Measurements from ENCODE around the gene HOXC4.

Gene HOXC4

DNA sequence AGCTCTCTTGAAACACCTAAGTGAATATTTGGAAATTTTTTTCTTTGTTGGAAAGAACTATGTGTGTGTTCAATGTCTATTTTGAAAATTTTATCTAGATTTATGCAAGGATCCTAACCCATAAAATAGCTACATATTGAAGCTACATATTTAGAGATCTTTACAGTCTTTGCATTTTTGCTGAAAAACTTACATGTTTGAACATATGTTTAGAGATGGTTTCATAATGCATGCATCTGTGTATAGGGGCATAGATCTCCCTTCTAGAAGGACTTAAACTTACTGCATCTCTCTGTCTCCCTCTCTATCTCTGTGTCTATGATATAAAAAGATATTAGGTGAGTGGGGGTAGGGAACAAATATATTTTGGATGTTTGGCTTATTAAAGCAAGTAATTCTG is 8.2 kb upstream of the HOXC4 start:
- no peak overlapping the region for H3K4me3 ChIP-seq (ENCODE audit: low read depth, low read length)
- CTCF ChIA-PET = interaction anchor here (0.7 to 2.3 kb wide), 5 partner anchors 10 to 156 kb away, joined by 4 to 10 read pairs (median 4); partner anchors contain the start of gene HOXC5
- no peaks in the 10 kb centered on the region for H3K9me3 ChIP-seq (ENCODE audit: control insufficient read depth, insufficient read depth, low read depth, low read length)
- POLR2A ChIA-PET = interaction anchor here (0.6 to 2.0 kb wide), 2 partner anchors 9 to 28 kb away, joined by 5 to 15 read pairs; partner anchors contain the start of gene HOXC4
- H3K4me1 ChIP-seq (ENCODE audit: control insufficient read depth, insufficient read depth, low read length) = peaks cover 55% of the 10 kb centered on the region
- TF ChIP-seq, protein P1, sequence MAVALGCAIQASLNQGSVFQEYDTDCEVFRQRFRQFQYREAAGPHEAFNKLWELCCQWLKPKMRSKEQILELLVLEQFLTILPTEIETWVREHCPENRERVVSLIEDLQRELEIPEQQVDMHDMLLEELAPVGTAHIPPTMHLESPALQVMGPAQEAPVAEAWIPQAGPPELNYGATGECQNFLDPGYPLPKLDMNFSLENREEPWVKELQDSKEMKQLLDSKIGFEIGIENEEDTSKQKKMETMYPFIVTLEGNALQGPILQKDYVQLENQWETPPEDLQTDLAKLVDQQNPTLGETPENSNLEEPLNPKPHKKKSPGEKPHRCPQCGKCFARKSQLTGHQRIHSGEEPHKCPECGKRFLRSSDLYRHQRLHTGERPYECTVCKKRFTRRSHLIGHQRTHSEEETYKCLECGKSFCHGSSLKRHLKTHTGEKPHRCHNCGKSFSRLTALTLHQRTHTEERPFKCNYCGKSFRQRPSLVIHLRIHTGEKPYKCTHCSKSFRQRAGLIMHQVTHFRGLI (tag by site-specific recombination; IDR thresholded peaks at IDR 0.05) = no peak
- TF ChIP-seq ZNF514 (tag by site-specific recombination; IDR thresholded peaks at IDR 0.05) (no peak), ZBTB48 (tag by site-specific recombination; IDR thresholded peaks at IDR 0.05) (no peak)
- no peak overlapping the region for H3K27ac ChIP-seq (ENCODE audit: extremely low read depth, low read depth, low read length)
- peaks cover 7 to 36% of the 10 kb centered on the region in 2 experiments for H3K36me3 ChIP-seq (ENCODE audit: control insufficient read depth in 2 of 2, insufficient read depth in 1 of 2, low read length in 2 of 2)

DNA sequence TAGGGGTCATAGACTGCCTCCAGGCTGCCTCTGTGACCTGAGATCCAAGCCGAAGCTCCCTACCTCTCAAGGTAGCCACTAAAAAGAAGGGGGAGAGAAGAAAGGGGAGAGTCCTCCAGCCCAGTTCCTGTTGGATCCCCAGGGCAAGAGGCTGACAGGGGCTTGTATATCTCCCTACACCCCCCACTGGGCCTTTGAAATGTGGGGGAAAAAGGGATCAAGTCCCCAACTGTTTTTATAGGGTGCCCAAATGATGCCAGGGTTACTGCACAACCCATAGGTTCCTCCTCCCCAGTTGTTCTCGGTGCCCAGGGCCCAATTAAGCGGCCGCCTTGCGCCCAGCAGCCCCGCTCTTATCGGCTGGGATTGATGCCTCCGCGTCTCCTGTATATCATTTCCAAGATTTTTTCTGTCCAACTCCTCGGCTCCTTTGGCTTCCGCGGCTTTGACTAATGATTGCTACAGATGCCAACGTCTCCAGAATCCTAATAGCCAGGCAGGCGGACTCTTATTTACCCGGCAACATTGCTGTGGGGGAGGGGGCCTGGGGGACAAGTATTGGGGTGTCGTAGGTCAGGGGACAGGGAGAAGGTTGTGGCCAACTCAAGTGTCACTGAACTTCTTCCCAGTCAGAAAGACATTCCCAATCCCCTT is 7.6 kb upstream of the HOXC4 start:
- TF ChIP-seq ZFHX2 (tag by site-specific recombination; conservative IDR thresholded peaks at IDR 0.05) (no peak), ZNF404 (tag by site-specific recombination; IDR thresholded peaks at IDR 0.05) (no peak), ZNF24 (tag by site-specific recombination; IDR thresholded peaks at IDR 0.05) (no peak)
- TF ChIP-seq, protein P2, sequence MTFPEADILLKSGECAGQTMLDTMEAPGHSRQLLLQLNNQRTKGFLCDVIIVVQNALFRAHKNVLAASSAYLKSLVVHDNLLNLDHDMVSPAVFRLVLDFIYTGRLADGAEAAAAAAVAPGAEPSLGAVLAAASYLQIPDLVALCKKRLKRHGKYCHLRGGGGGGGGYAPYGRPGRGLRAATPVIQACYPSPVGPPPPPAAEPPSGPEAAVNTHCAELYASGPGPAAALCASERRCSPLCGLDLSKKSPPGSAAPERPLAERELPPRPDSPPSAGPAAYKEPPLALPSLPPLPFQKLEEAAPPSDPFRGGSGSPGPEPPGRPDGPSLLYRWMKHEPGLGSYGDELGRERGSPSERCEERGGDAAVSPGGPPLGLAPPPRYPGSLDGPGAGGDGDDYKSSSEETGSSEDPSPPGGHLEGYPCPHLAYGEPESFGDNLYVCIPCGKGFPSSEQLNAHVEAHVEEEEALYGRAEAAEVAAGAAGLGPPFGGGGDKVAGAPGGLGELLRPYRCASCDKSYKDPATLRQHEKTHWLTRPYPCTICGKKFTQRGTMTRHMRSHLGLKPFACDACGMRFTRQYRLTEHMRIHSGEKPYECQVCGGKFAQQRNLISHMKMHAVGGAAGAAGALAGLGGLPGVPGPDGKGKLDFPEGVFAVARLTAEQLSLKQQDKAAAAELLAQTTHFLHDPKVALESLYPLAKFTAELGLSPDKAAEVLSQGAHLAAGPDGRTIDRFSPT (tag by site-specific recombination; IDR thresholded peaks at IDR 0.05) = no peak
- ChIA-PET POLR2A (interaction anchor here (0.6 to 2.0 kb wide), 2 partner anchors 8 to 28 kb away, joined by 5 to 15 read pairs; partner anchors contain the start of gene HOXC4), CTCF (interaction anchor here (0.7 to 0.9 kb wide), 2 partner anchors 23 to 155 kb away, joined by 4 read pairs; no protein-coding TSS in a partner anchor)
- Histone ChIP-seq H3K36me3 (ENCODE audit: control insufficient read depth in 2 of 2, insufficient read depth in 1 of 2, low read length in 2 of 2) (peaks cover 7 to 36% of the 10 kb centered on the region in 2 experiments), H3K9me3 (ENCODE audit: control insufficient read depth, insufficient read depth, low read depth, low read length) (no peaks in the 10 kb centered on the region), H3K4me3 (ENCODE audit: low read depth, low read length) (no peak overlapping the region), H3K4me1 (ENCODE audit: control insufficient read depth, insufficient read depth, low read length) (peaks cover 55% of the 10 kb centered on the region), H3K27ac (ENCODE audit: extremely low read depth, low read depth, low read length) (no peak overlapping the region)

DNA sequence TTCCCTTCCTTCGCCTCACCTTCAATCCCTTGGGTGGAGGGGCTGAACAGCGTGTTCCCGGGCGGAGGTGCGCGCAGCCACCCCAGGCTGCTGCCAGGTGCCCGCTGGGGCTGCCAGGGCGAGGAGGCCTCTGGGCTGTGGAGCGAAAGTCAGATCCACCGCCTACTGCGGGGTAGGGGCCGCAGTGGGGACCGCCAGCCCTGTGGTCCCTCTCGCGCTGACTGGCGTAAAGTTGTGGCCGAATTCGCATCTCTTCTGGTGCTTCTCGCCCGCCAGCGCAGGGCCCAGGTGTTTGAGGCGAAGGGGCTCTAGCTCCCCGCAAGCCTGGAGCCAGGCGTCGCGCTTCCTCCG is 6.9 kb upstream of the HOXC4 start:
- Histone ChIP-seq H3K9me3 (ENCODE audit: control insufficient read depth, insufficient read depth, low read depth, low read length) (no peaks in the 10 kb centered on the region), H3K4me3 (ENCODE audit: low read depth, low read length) (no peak overlapping the region), H3K4me1 (ENCODE audit: control insufficient read depth, insufficient read depth, low read length) (peaks cover 58% of the 10 kb centered on the region), H3K36me3 (ENCODE audit: control insufficient read depth in 2 of 2, insufficient read depth in 1 of 2, low read length in 2 of 2) (peaks cover 4 to 29% of the 10 kb centered on the region in 2 experiments), H3K27ac (ENCODE audit: extremely low read depth, low read depth, low read length) (no peak overlapping the region)
- TF ChIP-seq ZNF23 (tag by site-specific recombination; IDR thresholded peaks at IDR 0.05; ENCODE audit: borderline replicate concordance) (no peak), MYNN (tag by site-specific recombination; IDR thresholded peaks at IDR 0.05; ENCODE audit: borderline replicate concordance) (no peak), ZNF514 (tag by site-specific recombination; IDR thresholded peaks at IDR 0.05) (no peak)
- TF ChIP-seq, protein P3, sequence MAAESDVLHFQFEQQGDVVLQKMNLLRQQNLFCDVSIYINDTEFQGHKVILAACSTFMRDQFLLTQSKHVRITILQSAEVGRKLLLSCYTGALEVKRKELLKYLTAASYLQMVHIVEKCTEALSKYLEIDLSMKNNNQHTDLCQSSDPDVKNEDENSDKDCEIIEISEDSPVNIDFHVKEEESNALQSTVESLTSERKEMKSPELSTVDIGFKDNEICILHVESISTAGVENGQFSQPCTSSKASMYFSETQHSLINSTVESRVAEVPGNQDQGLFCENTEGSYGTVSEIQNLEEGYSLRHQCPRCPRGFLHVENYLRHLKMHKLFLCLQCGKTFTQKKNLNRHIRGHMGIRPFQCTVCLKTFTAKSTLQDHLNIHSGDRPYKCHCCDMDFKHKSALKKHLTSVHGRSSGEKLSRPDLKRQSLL (tag by site-specific recombination; IDR thresholded peaks at IDR 0.05) = peak; percentile 80
- TF ChIP-seq, protein P4, sequence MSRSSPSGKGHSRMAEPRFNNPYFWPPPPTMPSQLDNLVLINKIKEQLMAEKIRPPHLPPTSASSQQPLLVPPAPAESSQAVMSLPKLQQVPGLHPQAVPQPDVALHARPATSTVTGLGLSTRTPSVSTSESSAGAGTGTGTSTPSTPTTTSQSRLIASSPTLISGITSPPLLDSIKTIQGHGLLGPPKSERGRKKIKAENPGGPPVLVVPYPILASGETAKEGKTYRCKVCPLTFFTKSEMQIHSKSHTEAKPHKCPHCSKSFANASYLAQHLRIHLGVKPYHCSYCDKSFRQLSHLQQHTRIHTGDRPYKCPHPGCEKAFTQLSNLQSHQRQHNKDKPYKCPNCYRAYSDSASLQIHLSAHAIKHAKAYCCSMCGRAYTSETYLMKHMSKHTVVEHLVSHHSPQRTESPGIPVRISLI (tag by site-specific recombination; IDR thresholded peaks at IDR 0.05) = no peak
- TF ChIP-seq, protein P1 (tag by site-specific recombination; IDR thresholded peaks at IDR 0.05) = no peak
- TF ChIP-seq, protein P5, sequence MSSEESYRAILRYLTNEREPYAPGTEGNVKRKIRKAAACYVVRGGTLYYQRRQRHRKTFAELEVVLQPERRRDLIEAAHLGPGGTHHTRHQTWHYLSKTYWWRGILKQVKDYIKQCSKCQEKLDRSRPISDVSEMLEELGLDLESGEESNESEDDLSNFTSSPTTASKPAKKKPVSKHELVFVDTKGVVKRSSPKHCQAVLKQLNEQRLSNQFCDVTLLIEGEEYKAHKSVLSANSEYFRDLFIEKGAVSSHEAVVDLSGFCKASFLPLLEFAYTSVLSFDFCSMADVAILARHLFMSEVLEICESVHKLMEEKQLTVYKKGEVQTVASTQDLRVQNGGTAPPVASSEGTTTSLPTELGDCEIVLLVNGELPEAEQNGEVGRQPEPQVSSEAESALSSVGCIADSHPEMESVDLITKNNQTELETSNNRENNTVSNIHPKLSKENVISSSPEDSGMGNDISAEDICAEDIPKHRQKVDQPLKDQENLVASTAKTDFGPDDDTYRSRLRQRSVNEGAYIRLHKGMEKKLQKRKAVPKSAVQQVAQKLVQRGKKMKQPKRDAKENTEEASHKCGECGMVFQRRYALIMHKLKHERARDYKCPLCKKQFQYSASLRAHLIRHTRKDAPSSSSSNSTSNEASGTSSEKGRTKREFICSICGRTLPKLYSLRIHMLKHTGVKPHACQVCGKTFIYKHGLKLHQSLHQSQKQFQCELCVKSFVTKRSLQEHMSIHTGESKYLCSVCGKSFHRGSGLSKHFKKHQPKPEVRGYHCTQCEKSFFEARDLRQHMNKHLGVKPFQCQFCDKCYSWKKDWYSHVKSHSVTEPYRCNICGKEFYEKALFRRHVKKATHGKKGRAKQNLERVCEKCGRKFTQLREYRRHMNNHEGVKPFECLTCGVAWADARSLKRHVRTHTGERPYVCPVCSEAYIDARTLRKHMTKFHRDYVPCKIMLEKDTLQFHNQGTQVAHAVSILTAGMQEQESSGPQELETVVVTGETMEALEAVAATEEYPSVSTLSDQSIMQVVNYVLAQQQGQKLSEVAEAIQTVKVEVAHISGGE (tag by site-specific recombination; conservative IDR thresholded peaks at IDR 0.05; ENCODE audit: low read depth) = no peak
- ChIA-PET POLR2A (no interaction called here), CTCF (interaction anchor here (0.7 kb wide), 1 partner anchor 10 kb away, joined by 3 read pairs; no protein-coding TSS in a partner anchor)

Measured in HEK293 (cell line).